ENCODE data around the gene FAM9C. TPM values are rescaled to one million over a fixed set of nuclear protein-coding genes. Genes with fewer than 3 reads are reported as not detected.
"Not testable (repeated sequence)": the region's sequence is repeated elsewhere in the genome, so short reads cannot be mapped to it uniquely, and the experiment has no call there.

The FAM9C gene
- polyA plus RNA-seq, 1 experiment, result 0.04 TPM

DNA sequence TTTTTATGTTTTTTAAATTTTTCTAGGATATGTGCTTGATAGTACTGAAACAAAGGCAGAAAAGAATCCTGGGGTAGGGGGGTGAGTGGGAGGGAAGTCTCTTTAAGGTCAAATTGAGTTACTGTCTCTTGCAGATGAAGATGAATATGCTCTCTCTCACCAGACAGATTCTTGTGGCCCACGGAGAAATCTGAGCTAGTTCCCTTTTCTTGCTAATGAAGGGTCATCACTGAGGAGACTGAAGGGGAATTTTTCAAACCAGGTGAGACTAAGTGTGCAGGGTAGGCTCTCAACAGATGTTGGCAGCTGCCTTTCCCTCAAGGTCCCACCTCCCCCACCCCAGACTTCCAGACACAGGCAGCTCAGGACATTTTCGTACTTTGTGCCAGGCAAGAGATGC lies 21.5 kb downstream of the FAM9C start:
- CTCF ChIA-PET, result no interaction called here
- H3K27ac ChIP-seq (ENCODE audit: low read depth, low read length), result no peak overlapping the region
- no peaks in the 10 kb centered on the region for H3K27me3 ChIP-seq (ENCODE audit: control insufficient read depth, insufficient read depth, low read length)
- H3K9me3 ChIP-seq (ENCODE audit: control insufficient read depth, insufficient read depth, low read length), result no peaks in the 10 kb centered on the region; the same call in 1 of the 2 replicates
- no peak overlapping the region for H3K4me3 ChIP-seq (ENCODE audit: low read depth, low read length)
- TF ChIP-seq, protein P1, sequence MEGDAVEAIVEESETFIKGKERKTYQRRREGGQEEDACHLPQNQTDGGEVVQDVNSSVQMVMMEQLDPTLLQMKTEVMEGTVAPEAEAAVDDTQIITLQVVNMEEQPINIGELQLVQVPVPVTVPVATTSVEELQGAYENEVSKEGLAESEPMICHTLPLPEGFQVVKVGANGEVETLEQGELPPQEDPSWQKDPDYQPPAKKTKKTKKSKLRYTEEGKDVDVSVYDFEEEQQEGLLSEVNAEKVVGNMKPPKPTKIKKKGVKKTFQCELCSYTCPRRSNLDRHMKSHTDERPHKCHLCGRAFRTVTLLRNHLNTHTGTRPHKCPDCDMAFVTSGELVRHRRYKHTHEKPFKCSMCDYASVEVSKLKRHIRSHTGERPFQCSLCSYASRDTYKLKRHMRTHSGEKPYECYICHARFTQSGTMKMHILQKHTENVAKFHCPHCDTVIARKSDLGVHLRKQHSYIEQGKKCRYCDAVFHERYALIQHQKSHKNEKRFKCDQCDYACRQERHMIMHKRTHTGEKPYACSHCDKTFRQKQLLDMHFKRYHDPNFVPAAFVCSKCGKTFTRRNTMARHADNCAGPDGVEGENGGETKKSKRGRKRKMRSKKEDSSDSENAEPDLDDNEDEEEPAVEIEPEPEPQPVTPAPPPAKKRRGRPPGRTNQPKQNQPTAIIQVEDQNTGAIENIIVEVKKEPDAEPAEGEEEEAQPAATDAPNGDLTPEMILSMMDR (IDR thresholded peaks at IDR 0.05; ENCODE audit: low read depth, low read length), result no peak
- no peak for DNase-seq (ENCODE audit: low read depth, low spot score)
- POLR2A ChIA-PET, result no interaction called here

DNA sequence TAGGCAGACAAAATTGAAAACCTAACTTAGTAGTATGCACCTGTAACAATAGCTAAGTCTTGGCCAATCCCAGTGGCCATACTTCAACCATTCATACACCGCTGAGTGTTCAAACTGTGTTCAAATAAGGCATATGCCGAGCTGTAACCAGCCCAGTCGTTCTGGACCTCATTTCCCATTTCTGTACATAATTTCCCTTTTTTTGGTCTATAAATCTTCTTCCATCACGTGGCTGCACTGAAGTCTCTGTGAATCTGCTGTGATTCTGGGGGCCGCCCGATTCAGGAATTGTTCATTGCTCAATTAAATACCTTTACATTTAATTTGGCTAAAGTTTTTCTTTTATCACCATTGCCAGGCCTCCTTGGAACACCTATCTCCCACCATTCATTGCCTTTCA lies 27.7 kb downstream of the FAM9C start:
- H3K27ac ChIP-seq (ENCODE audit: low read depth, low read length); H3K27me3 ChIP-seq (ENCODE audit: control insufficient read depth, insufficient read depth, low read length); CTCF ChIA-PET; DNase-seq (ENCODE audit: low read depth, low spot score); H3K9me3 ChIP-seq (ENCODE audit: control insufficient read depth, insufficient read depth, low read length); H3K4me3 ChIP-seq (ENCODE audit: low read depth, low read length): not testable (repeated sequence)
- POLR2A ChIA-PET, result interaction anchor here (0.5 kb wide), 1 partner anchor 65 kb away, joined by 6 read pairs; no protein-coding TSS in a partner anchor

- ChIA-PET CTCF (no interaction called here), POLR2A (no interaction called here)
- Histone ChIP-seq H3K4me3 (ENCODE audit: low read depth, low read length) (no peak overlapping the region), H3K27ac (ENCODE audit: low read depth, low read length) (no peak overlapping the region), H3K9me3 (ENCODE audit: control insufficient read depth, insufficient read depth, low read length) (no peaks in the 10 kb centered on the region; the same call in 1 of the 2 replicates), H3K27me3 (ENCODE audit: control insufficient read depth, insufficient read depth, low read length) (no peaks in the 10 kb centered on the region)
- DNase-seq (ENCODE audit: low read depth, low spot score), result no peak
- TF ChIP-seq, protein P1 (IDR thresholded peaks at IDR 0.05; ENCODE audit: low read depth, low read length), result no peak
Observed at GRCh38 chrX:13015536-13016236, 28.7 kb downstream of the FAM9C start.

DNA sequence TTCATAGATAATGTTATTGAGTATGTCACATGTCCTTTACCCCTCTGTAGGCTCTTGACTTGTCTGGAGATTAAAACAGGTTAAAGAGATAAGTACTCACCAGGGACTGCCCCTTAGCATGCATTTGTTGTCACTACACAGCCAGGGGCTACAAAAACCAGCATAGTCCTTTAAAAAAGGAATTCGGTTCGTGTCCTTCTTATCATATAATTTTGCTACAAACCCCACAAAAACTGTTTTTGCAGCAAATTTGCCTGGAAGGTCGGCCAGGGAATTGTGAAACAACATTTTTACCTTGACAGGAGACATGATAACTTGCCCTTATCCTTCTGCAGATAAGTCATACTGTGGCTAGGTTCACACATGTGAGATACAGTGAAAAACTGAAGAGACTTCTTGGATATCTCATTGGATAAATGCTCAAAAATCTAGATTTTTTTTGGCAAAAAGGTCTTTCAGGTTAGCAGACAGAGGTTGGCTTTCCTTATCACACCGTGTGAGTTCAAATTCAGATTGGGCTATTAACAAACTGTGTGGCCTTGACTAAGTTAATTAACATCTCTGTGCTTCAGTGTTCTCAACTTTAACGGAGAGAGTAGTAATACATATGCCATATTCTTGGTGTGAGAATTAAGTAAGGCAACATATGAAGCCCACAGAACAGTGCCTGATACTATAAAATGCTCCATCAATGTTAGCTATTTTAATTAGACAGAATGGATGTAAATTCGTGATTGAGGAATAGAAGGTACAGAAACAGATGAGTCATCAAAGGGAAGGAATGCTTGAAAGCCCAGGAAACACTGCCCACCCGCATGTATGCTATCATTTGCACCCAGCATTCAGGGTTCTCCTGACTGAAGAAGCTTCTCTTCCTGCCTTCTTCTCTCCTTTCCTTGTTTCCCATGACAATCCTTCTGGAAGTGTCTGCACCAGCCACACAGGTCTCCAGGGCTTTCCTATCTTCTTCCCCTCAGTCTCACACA lies 30.0 kb downstream of the FAM9C start:
- Histone ChIP-seq H3K4me3 (ENCODE audit: low read depth, low read length) (no peak overlapping the region), H3K27me3 (ENCODE audit: control insufficient read depth, insufficient read depth, low read length) (no peaks in the 10 kb centered on the region), H3K27ac (ENCODE audit: low read depth, low read length) (no peak overlapping the region), H3K9me3 (ENCODE audit: control insufficient read depth, insufficient read depth, low read length) (no peaks in the 10 kb centered on the region; the same call in 1 of the 2 replicates)
- no peak for DNase-seq (ENCODE audit: low read depth, low spot score)
- POLR2A ChIA-PET, result no interaction called here
- CTCF ChIA-PET, result interaction anchor here (0.8 to 1.0 kb wide), 2 partner anchors 65 to 68 kb away, joined by 3 to 4 read pairs; no protein-coding TSS in a partner anchor
- TF ChIP-seq, protein P1 (IDR thresholded peaks at IDR 0.05; ENCODE audit: low read depth, low read length), result no peak

DNA sequence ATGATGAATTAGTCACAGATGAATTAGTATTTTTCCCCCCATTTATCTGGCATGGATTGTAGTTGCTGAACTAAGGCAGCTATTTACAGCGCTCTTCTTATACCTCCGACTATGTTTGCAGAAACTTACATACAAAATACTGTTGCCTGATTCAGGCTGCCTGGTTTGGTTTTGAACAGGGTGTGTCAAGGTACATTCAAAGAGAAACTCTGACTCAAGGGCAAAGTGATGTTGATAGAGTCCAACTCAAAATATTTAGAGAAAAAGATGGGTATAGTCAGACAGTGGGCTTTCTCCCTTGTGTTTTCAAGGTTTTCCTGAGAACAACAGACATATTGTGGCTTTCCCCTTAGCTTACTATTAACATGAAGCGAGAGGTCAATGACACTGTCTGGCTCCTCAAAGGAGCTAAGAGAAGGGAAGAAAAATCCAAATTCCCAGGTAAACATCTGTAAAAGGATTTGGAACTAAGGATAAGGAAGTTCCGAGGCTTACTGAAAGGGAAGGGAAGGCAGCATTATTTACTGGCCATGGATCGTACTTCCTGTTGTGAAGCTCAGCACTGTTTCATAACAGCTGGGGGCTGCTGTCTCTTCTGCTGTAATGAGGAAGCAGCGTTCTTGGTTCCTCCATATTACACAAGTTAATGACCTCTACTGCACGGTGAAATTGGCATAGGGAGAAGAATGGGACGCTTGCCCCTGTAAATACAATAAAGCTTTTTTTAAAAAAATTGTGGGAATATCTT lies 30.9 kb downstream of the FAM9C start:
- H3K9me3 ChIP-seq (ENCODE audit: control insufficient read depth, insufficient read depth, low read length), result no peaks in the 10 kb centered on the region; the same call in 1 of the 2 replicates
- TF ChIP-seq, protein P1 (IDR thresholded peaks at IDR 0.05; ENCODE audit: low read depth, low read length), result no peak
- DNase-seq (ENCODE audit: low read depth, low spot score), result no peak
- no peak overlapping the region for H3K4me3 ChIP-seq (ENCODE audit: low read depth, low read length)
- H3K27me3 ChIP-seq (ENCODE audit: control insufficient read depth, insufficient read depth, low read length), result no peaks in the 10 kb centered on the region
- H3K27ac ChIP-seq (ENCODE audit: low read depth, low read length), result no peak overlapping the region
- POLR2A ChIA-PET, result no interaction called here
- CTCF ChIA-PET, result interaction anchor here (0.8 to 1.0 kb wide), 2 partner anchors 65 to 67 kb away, joined by 3 to 4 read pairs; no protein-coding TSS in a partner anchor
